ENCODE results near the gene HSF2. TPM values are rescaled to one million over a fixed set of nuclear protein-coding genes. Genes with fewer than 3 reads are reported as not detected.

Gene HSF2
- total RNA-seq, 4 donors from 2014 or later: 14.0 to 28.8 (median 20.1) TPM

- Histone ChIP-seq H3K36me3 (peaks cover 6 to 7% of the 10 kb centered on the region in 2 donors), H3K9me3 (no peaks in the 10 kb centered on the region), H3K4me3 (replicated peaks in 1 of 3) (no peak overlapping the region), H3K4me1 (no peaks in the 10 kb centered on the region), H3K27ac (no peak overlapping the region), H3K27me3 (no peaks in the 10 kb centered on the region)
- no peak for DNase-seq
- TF ChIP-seq POLR2A (IDR thresholded peaks at IDR 0.05) (no peak), CTCF (IDR thresholded peaks at IDR 0.05) (no peak)
- intact Hi-C loops (cut with DNase I): no loop called here
- WGBS, 2 donors: 95 to 97% methylated on average over 1 of the region's 1 CpG
Measured at GRCh38 chr6:122428781-122429180, 29.3 kb downstream of the HSF2 start.

GRCh38 chr6:122429323-122429722, 29.9 kb downstream of the HSF2 start:
- Histone ChIP-seq H3K4me1 (no peaks in the 10 kb centered on the region), H3K36me3 (peaks cover 2 to 6% of the 10 kb centered on the region in 2 donors), H3K9me3 (no peaks in the 10 kb centered on the region), H3K27me3 (no peaks in the 10 kb centered on the region), H3K4me3 (replicated peaks in 1 of 3) (no peak overlapping the region), H3K27ac (no peak overlapping the region)
- no peak for DNase-seq
- intact Hi-C loops (cut with DNase I): no loop called here
- TF ChIP-seq POLR2A (IDR thresholded peaks at IDR 0.05) (no peak), CTCF (IDR thresholded peaks at IDR 0.05) (no peak)

GRCh38 chr6:122431780-122432179, 32.3 kb downstream of the HSF2 start:
- TF ChIP-seq CTCF (IDR thresholded peaks at IDR 0.05) (no peak), POLR2A (IDR thresholded peaks at IDR 0.05) (no peak)

GRCh38 chr6:122432816-122433215, 33.4 kb downstream of the HSF2 start:
- 91 to 94% methylated on average over 3 of the region's 3 CpGs for WGBS, 2 donors

More at GRCh38 chr6:122431780-122432179, 32.3 kb downstream of the HSF2 start:
- no peak for DNase-seq
- intact Hi-C loops (cut with DNase I): no loop called here
- Histone ChIP-seq H3K36me3 (peaks cover 0 to 6% of the 10 kb centered on the region in 2 donors), H3K4me3 (replicated peaks in 1 of 3) (no peak overlapping the region), H3K4me1 (no peaks in the 10 kb centered on the region), H3K9me3 (no peaks in the 10 kb centered on the region), H3K27ac (no peak overlapping the region), H3K27me3 (no peaks in the 10 kb centered on the region)
- WGBS, 2 donors: 95 to 98% methylated on average over 4 of the region's 4 CpGs

GRCh38 chr6:122438975-122439374, 39.5 kb downstream of the HSF2 start:
- Histone ChIP-seq H3K4me3 (replicated peaks in 1 of 3) (no peak overlapping the region), H3K27me3 (no peaks in the 10 kb centered on the region), H3K9me3 (no peaks in the 10 kb centered on the region), H3K27ac (no peak overlapping the region), H3K36me3 (peaks cover 0 to 16% of the 10 kb centered on the region in 2 donors), H3K4me1 (no peaks in the 10 kb centered on the region)
- DNase-seq: no peak
- intact Hi-C loops (cut with DNase I): no loop called here
- WGBS, 2 donors: 95 to 100% methylated on average over 1 of the region's 1 CpG
- no peak for TF ChIP-seq CTCF (IDR thresholded peaks at IDR 0.05)
- TF ChIP-seq POLR2A (IDR thresholded peaks at IDR 0.05): no peak

More at GRCh38 chr6:122432816-122433215, 33.4 kb downstream of the HSF2 start:
- intact Hi-C loops (cut with DNase I): no loop called here
- H3K9me3 ChIP-seq: no peaks in the 10 kb centered on the region
- no peak for DNase-seq
- no peak for TF ChIP-seq POLR2A (IDR thresholded peaks at IDR 0.05)
- no peak for TF ChIP-seq CTCF (IDR thresholded peaks at IDR 0.05)
- peaks cover 0 to 6% of the 10 kb centered on the region in 2 donors for H3K36me3 ChIP-seq
- no peaks in the 10 kb centered on the region for H3K4me1 ChIP-seq
- no peak overlapping the region for H3K27ac ChIP-seq
- H3K27me3 ChIP-seq: no peaks in the 10 kb centered on the region
- no peak overlapping the region for H3K4me3 ChIP-seq (replicated peaks in 1 of 3)

Data from thyroid gland (tissue), 4 donors.